ENCODE results near the gene COLGALT1.
"Not testable (repeated sequence)": the region's sequence is repeated elsewhere in the genome, so short reads cannot be mapped to it uniquely, and the experiment has no call there.

Gene COLGALT1

GRCh38 chr19:17534767-17535166, 20.7 kb upstream of the COLGALT1 start:
- DNase-seq, result no peak

- DNase-seq, result no peak
These were observed 18.5 kb upstream of the COLGALT1 start for GRCh38 chr19:17536955-17537354.

- no peak for DNase-seq
These were observed 16.7 kb upstream of the COLGALT1 start for GRCh38 chr19:17538684-17539237.

- peak; percentile 56 to 63 for DNase-seq
These were observed 16.0 kb upstream of the COLGALT1 start for GRCh38 chr19:17539238-17540117.

GRCh38 chr19:17540174-17540573, 15.3 kb upstream of the COLGALT1 start:
- no peak for DNase-seq

GRCh38 chr19:17541184-17541759, 14.2 kb upstream of the COLGALT1 start:
- DNase-seq, result no peak

GRCh38 chr19:17542042-17542441, 13.4 kb upstream of the COLGALT1 start:
- DNase-seq, result no peak

- DNase-seq, result no peak
These were observed 12.5 kb upstream of the COLGALT1 start for GRCh38 chr19:17542793-17543582.

- DNase-seq, result no peak
These were observed 11.5 kb upstream of the COLGALT1 start for GRCh38 chr19:17543986-17544385.

GRCh38 chr19:17544418-17544817, 11.0 kb upstream of the COLGALT1 start:
- DNase-seq, result no peak

GRCh38 chr19:17548145-17548544, 7.3 kb upstream of the COLGALT1 start:
- DNase-seq, result no peak

GRCh38 chr19:17549085-17549740, 6.2 kb upstream of the COLGALT1 start:
- DNase-seq, result no peak

GRCh38 chr19:17550076-17550667, 5.3 kb upstream of the COLGALT1 start:
- no peak for DNase-seq

GRCh38 chr19:17552735-17553134, 2.7 kb upstream of the COLGALT1 start:
- DNase-seq, result not testable (repeated sequence)

GRCh38 chr19:17553256-17553655, 2.2 kb upstream of the COLGALT1 start:
- DNase-seq, result peak in 1 of 2 donors; percentile 15

GRCh38 chr19:17554968-17555479, 425 bp upstream of the COLGALT1 start:
- no peak for DNase-seq

GRCh38 chr19:17555929-17556813, 722 bp downstream of the COLGALT1 start:
- DNase-seq, result peak in 1 of 2 donors; percentile 60

GRCh38 chr19:17556995-17557394, 1.5 kb downstream of the COLGALT1 start:
- no peak for DNase-seq

- no peak for DNase-seq
These were observed 2.0 kb downstream of the COLGALT1 start for GRCh38 chr19:17557466-17557865.

GRCh38 chr19:17560205-17560595, 4.8 kb downstream of the COLGALT1 start:
- no peak for DNase-seq

- DNase-seq, result no peak
These were observed 6.6 kb downstream of the COLGALT1 start for GRCh38 chr19:17562097-17562496.
